ENCODE results near the gene RTTN. TPM values are rescaled to one million over a fixed set of nuclear protein-coding genes. Genes with fewer than 3 reads are reported as not detected.

The RTTN gene
- polyA plus RNA-seq, 1 experiment, result 5.4 TPM

- no peak for DNase-seq (ENCODE audit: low read depth)
- CTCF ChIA-PET, result no interaction called here
Observed at GRCh38 chr18:69969491-69969890, 236.0 kb downstream of the RTTN start.

GRCh38 chr18:69968039-69968438, 237.4 kb downstream of the RTTN start:
- TF ChIP-seq CTCF (IDR thresholded peaks at IDR 0.05; ENCODE audit: insufficient read depth, low read depth, low read length), result no peak
- Histone ChIP-seq H3K4me3 (ENCODE audit: low read depth, low read length) (no peak overlapping the region), H3K36me3 (ENCODE audit: control insufficient read depth, insufficient read depth, low read length) (no peaks in the 10 kb centered on the region), H3K27me3 (ENCODE audit: control insufficient read depth, insufficient read depth, low read length) (no peaks in the 10 kb centered on the region)
- CTCF ChIA-PET, result no interaction called here
- POLR2A ChIA-PET, result no interaction called here
- no peak for DNase-seq (ENCODE audit: low read depth)

More at GRCh38 chr18:69969491-69969890, 236.0 kb downstream of the RTTN start:
- no peaks in the 10 kb centered on the region for H3K36me3 ChIP-seq (ENCODE audit: control insufficient read depth, insufficient read depth, low read length)
- POLR2A ChIA-PET, result no interaction called here
- no peaks in the 10 kb centered on the region for H3K27me3 ChIP-seq (ENCODE audit: control insufficient read depth, insufficient read depth, low read length)
- no peak for TF ChIP-seq CTCF (IDR thresholded peaks at IDR 0.05; ENCODE audit: insufficient read depth, low read depth, low read length)
- no peak overlapping the region for H3K4me3 ChIP-seq (ENCODE audit: low read depth, low read length)

GRCh38 chr18:69963196-69963595, 242.3 kb downstream of the RTTN start:
- Histone ChIP-seq H3K27me3 (ENCODE audit: control insufficient read depth, insufficient read depth, low read length) (no peaks in the 10 kb centered on the region), H3K36me3 (ENCODE audit: control insufficient read depth, insufficient read depth, low read length) (no peaks in the 10 kb centered on the region), H3K4me3 (ENCODE audit: low read depth, low read length) (no peak overlapping the region)
- TF ChIP-seq CTCF (IDR thresholded peaks at IDR 0.05; ENCODE audit: insufficient read depth, low read depth, low read length), result no peak
- ChIA-PET CTCF (no interaction called here), POLR2A (no interaction called here)
- DNase-seq (ENCODE audit: low read depth), result no peak

GRCh38 chr18:69961718-69962117, 243.8 kb downstream of the RTTN start:
- DNase-seq (ENCODE audit: low read depth), result no peak
- TF ChIP-seq CTCF (IDR thresholded peaks at IDR 0.05; ENCODE audit: insufficient read depth, low read depth, low read length), result no peak
- Histone ChIP-seq H3K36me3 (ENCODE audit: control insufficient read depth, insufficient read depth, low read length) (no peaks in the 10 kb centered on the region), H3K27me3 (ENCODE audit: control insufficient read depth, insufficient read depth, low read length) (no peaks in the 10 kb centered on the region), H3K4me3 (ENCODE audit: low read depth, low read length) (no peak overlapping the region)
- ChIA-PET CTCF (no interaction called here), POLR2A (no interaction called here)

GRCh38 chr18:69958422-69958821, 247.1 kb downstream of the RTTN start:
- Histone ChIP-seq H3K27me3 (ENCODE audit: control insufficient read depth, insufficient read depth, low read length) (no peaks in the 10 kb centered on the region), H3K36me3 (ENCODE audit: control insufficient read depth, insufficient read depth, low read length) (no peaks in the 10 kb centered on the region), H3K4me3 (ENCODE audit: low read depth, low read length) (no peak overlapping the region)
- no peak for DNase-seq (ENCODE audit: low read depth)
- ChIA-PET POLR2A (no interaction called here), CTCF (no interaction called here)
- no peak for TF ChIP-seq CTCF (IDR thresholded peaks at IDR 0.05; ENCODE audit: insufficient read depth, low read depth, low read length)

Data from BJ (cell line).